K562 (cell line): ENCODE data around the gene AP1M2. TPM values are rescaled to one million over a fixed set of nuclear protein-coding genes. Genes with fewer than 3 reads are reported as not detected.

Source experiments
- CTCF ChIP-seq, 3 experiments: IDR thresholded peaks in 2 of 3; conservative IDR thresholded peaks in 1 of 3; 2 replicates each; pipeline ENCODE4 v1.5.1; 2011 to 2012; ENCODE audit warnings: low read length in 3 of 3, mild to moderate bottlenecking in 3 of 3, control low read depth in 2 of 3, improper control_type of control experiment in 1 of 3, inconsistent platforms in 1 of 3, low read depth in 1 of 3, mixed read lengths in 1 of 3, moderate library complexity in 1 of 3; ENCODE audit not compliant: insufficient read depth in 2 of 3
- GMEB1 ChIP-seq: fragments of 250-450 bp; sonication (Bioruptor Pico); IDR thresholded peaks from 2 replicates; pipeline ENCODE4 v1.4.0; 2020; ENCODE audit warnings: mild to moderate bottlenecking
- HOMEZ ChIP-seq: fragments of 250-450 bp; sonication (Bioruptor Pico); IDR thresholded peaks from 2 replicates; pipeline ENCODE4 v1.4.0; 2020; ENCODE audit warnings: mild to moderate bottlenecking, moderate library complexity
- LCOR ChIP-seq: sonication (generic); formaldehyde crosslinking; IDR thresholded peaks from 2 replicates; pipeline ENCODE4 v1.8.0; 2022; ENCODE audit warnings: mild to moderate bottlenecking, missing genetic modification reagents
- MBD2 ChIP-seq: sonication (generic); IDR thresholded peaks from 2 replicates; pipeline ENCODE4 v1.6.1; 2016; ENCODE audit warnings: low read depth, borderline replicate concordance
- MYNN ChIP-seq, 2 experiments: sonication (generic); formaldehyde crosslinking in 1 of 2; IDR thresholded peaks; 2 replicates each; pipeline versions ENCODE4 v1.5.0 to v1.6.1; 2016 to 2020; ENCODE audit warnings: antibody characterized with exemption in 1 of 2, missing genetic modification reagents in 1 of 2
- SNRNP70 ChIP-seq: fragments of 200-400 bp; formaldehyde crosslinking; optimal IDR thresholded peaks from 2 replicates; pipeline ENCODE3; 2017; ENCODE audit warnings: low read depth, low read length
- STAG1 ChIP-seq: sonication (generic); formaldehyde crosslinking; IDR thresholded peaks from 2 replicates; pipeline ENCODE4 v1.5.0; 2020; ENCODE audit warnings: missing genetic modification reagents, borderline replicate concordance
- TRIM28 ChIP-seq: fragments of 450-650 bp; IDR thresholded peaks from 2 replicates; pipeline ENCODE4 v1.6.1; 2017
- YBX1 ChIP-seq: fragments of 450-650 bp; IDR thresholded peaks from 2 replicates; pipeline ENCODE4 v1.7.1; 2016; ENCODE audit warnings: mild to moderate bottlenecking
- YY1 ChIP-seq, 3 experiments: IDR thresholded peaks; 2 replicates each; pipeline ENCODE4 v1.6.1; 2011; ENCODE audit warnings: low read length in 2 of 3, mild to moderate bottlenecking in 2 of 3, moderate library complexity in 2 of 3, borderline replicate concordance in 1 of 3, control low read depth in 1 of 3, low read depth in 1 of 3; ENCODE audit not compliant: insufficient read depth in 3 of 3, insufficient replicate concordance in 2 of 3, control insufficient read depth in 1 of 3, insufficient read length in 1 of 3; ENCODE audit errors: extremely low read depth in 1 of 3
- ZBTB12 ChIP-seq: fragments of 250-450 bp; sonication (Bioruptor Pico); IDR thresholded peaks from 2 replicates; pipeline ENCODE4 v1.4.0; 2020
- ZBTB7A ChIP-seq: IDR thresholded peaks from 2 replicates; pipeline ENCODE4 v1.6.1; 2011; ENCODE audit warnings: low read depth, mild to moderate bottlenecking, low read length, moderate library complexity, borderline replicate concordance; ENCODE audit not compliant: control insufficient read depth
- ZNF239 ChIP-seq: fragments of 250-450 bp; sonication (Bioruptor Pico); IDR thresholded peaks from 2 replicates; pipeline ENCODE4 v1.4.0; 2020; ENCODE audit warnings: mild to moderate bottlenecking
- ZNF277 ChIP-seq: fragments of 250-450 bp; sonication (Bioruptor Pico); IDR thresholded peaks from 2 replicates; pipeline ENCODE4 v1.8.0; 2022; ENCODE audit warnings: inconsistent platforms, mild to moderate bottlenecking, moderate library complexity, borderline replicate concordance
- ZNF41 ChIP-seq: fragments of 250-450 bp; sonication (Bioruptor Pico); conservative IDR thresholded peaks from 2 replicates; pipeline ENCODE4 v1.4.0; 2020; ENCODE audit warnings: mild to moderate bottlenecking
- ZNF436 ChIP-seq: fragments of 250-450, 450-650 bp; sonication (Bioruptor Pico); formaldehyde crosslinking; IDR thresholded peaks from 2 replicates; pipeline ENCODE4 v1.7.0; 2020; ENCODE audit warnings: mild to moderate bottlenecking
- ZNF668 ChIP-seq: fragments of 250-450 bp; sonication (Bioruptor Pico); IDR thresholded peaks from 2 replicates; pipeline ENCODE4 v1.8.0; 2022; ENCODE audit warnings: mild to moderate bottlenecking, inconsistent platforms
- polyA plus RNA-seq, 8 experiments: library from polyadenylated mRNA; depleted of rRNA in 4 of 8; stranded (reverse) in 5 of 8; unstranded in 3 of 8; fragments of >200 nt; fragmentation: Nextera tagmentation in 2 of 8; fragmentation: Illumina TruSeq in 1 of 8; extraction: Ambion mirVana in 2 of 8; extraction: Trizol in 1 of 8; gene quantifications; 2 replicates each; pipeline versions ENCODE4 v1.2.1 to v1.2.3, GENCODE V29; 2011 to 2014; ENCODE audit warnings: inconsistent platforms in 1 of 8, missing spikeins in 1 of 8
- total RNA-seq, 7 experiments: library from RNA; depleted of rRNA in 6 of 7; stranded (reverse); fragments of >200 nt in 6 of 7; fragmentation: Illumina TruSeq in 2 of 7; extraction: Trizol in 2 of 7; gene quantifications; 2 replicates each; pipeline versions ENCODE4 v1.2.1 to v1.2.3, GENCODE V29; 2011 to 2021; ENCODE audit warnings: low replicate concordance in 1 of 7

The AP1M2 gene
- total and polyA plus RNA-seq, 9 of the 15 experiments (the other 6 are each of a cell fraction or from before 2014, with no cell fraction given) = 0.33 to 1.4 (median 0.89) TPM; not detected in 1

GRCh38 chr19:10565028-10565566 lies 22.0 kb downstream of the AP1M2 start (continued):
- TF ChIP-seq ZBTB7A = peak; percentile 68
- no peak; the same call in 1 of the 2 replicates for TF ChIP-seq TRIM28
- no peak for TF ChIP-seq ZNF41 (CRISPR knock-in tag)
- peak; percentile 52 to 58 (median 52); a peak in 5 of 6 replicates for TF ChIP-seq CTCF (IDR thresholded peaks at IDR 0.05 in 2 of 3, conservative IDR thresholded peaks at IDR 0.05 in 1 of 3; ENCODE audit: insufficient read depth in 2 of 3, low read depth in 1 of 3, low read length in 3 of 3)
- TF ChIP-seq ZNF239 (CRISPR knock-in tag) = no peak
- TF ChIP-seq GMEB1 (CRISPR knock-in tag) = no peak
- TF ChIP-seq HOMEZ (CRISPR knock-in tag) = no peak
- no peak for TF ChIP-seq YBX1
- TF ChIP-seq ZNF668 (CRISPR knock-in tag) = no peak
- TF ChIP-seq LCOR (CRISPR knock-in tag) = no peak
- no peak for TF ChIP-seq SNRNP70
- no peak for TF ChIP-seq MYNN (IDR thresholded peaks at IDR 0.05)
- TF ChIP-seq MYNN (CRISPR knock-in tag; IDR thresholded peaks at IDR 0.05) = no peak
- no peak for TF ChIP-seq ZNF436 (CRISPR knock-in tag)
- TF ChIP-seq MBD2 = no peak
- peak in 2 of 3 experiments; percentile 39 to 59 for TF ChIP-seq YY1 (IDR thresholded peaks at IDR 0.05; ENCODE audit: borderline replicate concordance in 1 of 3, control insufficient read depth in 1 of 3, extremely low read depth in 1 of 3, insufficient read depth in 3 of 3, insufficient read length in 1 of 3, insufficient replicate concordance in 2 of 3, low read depth in 1 of 3, low read length in 2 of 3)
- TF ChIP-seq STAG1 (CRISPR knock-in tag) = no peak
- no peak for TF ChIP-seq ZBTB12 (CRISPR knock-in tag)
- no peak for TF ChIP-seq ZNF277 (CRISPR knock-in tag)
